ENCODE data around the gene SIMC1.

Gene SIMC1

DNA sequence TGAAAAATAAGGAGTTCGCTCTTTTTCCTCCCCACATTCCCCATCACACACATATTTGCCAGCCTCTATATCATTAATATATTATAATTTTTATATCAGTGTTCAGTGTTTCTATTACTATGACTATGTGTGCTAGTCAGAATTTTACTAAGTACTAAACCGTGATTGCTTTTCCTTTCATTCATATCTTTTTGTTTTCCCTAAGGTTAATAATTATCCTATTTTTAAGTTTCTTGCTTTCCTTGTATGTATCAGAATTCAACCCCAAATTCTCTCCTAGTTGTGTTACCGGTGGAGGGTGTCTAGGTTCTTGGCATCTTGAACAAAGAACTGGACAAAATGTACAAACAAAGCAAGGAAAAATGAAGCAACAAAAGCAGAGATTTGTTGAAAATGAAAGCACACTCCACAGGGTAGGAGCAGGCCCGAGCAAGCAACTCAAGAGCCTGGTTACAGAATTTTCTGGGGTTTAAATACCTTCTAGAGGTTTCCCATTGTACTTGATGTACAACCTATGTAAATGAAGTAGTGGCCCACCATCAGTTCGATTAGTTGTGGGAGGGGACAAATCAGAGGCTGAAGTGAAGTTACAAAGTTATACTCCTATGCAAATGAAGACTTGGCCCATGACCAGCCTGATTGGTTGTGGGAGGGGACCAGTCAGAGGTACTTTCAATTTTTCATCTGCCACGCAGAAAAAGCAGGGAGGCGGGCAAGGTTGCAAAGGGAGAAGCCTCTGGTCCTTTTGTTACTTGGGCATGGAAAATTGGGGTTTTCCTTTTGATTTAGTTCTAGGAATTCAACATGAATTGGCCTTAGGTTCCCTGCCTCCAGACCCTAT lies 79.5 kb downstream of the SIMC1 start:
- H3K4me3 ChIP-seq (ENCODE audit: low read depth, low read length), result no peak overlapping the region
- DNase-seq (ENCODE audit: low read depth), result no peak
- TF ChIP-seq, protein P1, sequence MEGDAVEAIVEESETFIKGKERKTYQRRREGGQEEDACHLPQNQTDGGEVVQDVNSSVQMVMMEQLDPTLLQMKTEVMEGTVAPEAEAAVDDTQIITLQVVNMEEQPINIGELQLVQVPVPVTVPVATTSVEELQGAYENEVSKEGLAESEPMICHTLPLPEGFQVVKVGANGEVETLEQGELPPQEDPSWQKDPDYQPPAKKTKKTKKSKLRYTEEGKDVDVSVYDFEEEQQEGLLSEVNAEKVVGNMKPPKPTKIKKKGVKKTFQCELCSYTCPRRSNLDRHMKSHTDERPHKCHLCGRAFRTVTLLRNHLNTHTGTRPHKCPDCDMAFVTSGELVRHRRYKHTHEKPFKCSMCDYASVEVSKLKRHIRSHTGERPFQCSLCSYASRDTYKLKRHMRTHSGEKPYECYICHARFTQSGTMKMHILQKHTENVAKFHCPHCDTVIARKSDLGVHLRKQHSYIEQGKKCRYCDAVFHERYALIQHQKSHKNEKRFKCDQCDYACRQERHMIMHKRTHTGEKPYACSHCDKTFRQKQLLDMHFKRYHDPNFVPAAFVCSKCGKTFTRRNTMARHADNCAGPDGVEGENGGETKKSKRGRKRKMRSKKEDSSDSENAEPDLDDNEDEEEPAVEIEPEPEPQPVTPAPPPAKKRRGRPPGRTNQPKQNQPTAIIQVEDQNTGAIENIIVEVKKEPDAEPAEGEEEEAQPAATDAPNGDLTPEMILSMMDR (IDR thresholded peaks at IDR 0.05; ENCODE audit: low read depth, low read length, missing control alignments), result no peak

DNA sequence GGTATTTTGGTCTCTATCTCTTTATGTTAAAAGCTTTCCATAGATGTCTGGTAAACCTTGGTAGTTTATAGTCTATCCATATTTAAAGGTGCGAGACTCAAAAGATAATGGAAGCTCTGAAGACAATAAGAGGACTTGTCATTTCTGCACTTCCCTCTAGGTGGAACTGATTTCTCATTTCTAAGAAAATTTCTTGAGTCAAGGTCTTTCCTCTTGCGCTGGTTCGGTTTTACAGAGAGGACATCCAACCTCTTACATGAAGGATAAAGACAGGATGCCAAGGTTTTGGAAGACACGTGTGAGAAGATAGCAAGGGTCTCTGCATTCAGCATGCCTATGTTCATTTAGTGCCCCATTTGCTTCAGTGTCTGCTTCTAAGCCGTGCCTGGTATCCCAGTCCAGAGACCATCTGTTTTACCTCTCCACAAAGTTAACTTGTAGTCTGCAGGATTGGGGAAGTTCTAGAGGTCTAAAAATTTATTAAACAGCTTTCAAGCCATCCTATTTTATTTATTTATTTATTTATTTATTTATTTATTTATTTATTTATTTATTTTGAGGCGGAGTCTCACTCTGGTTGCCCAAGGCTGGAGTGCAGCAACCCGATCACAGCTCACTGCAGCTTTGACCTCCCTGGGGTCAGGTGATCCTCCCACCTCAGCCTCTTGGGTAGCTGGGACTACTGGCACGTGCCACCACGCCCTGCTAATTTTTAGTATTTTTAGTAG lies 81.8 kb downstream of the SIMC1 start:
- no peak for DNase-seq (ENCODE audit: low read depth)
- TF ChIP-seq, protein P1 (IDR thresholded peaks at IDR 0.05; ENCODE audit: low read depth, low read length, missing control alignments), result peak; percentile 31
- H3K4me3 ChIP-seq (ENCODE audit: low read depth, low read length), result no peak overlapping the region

DNA sequence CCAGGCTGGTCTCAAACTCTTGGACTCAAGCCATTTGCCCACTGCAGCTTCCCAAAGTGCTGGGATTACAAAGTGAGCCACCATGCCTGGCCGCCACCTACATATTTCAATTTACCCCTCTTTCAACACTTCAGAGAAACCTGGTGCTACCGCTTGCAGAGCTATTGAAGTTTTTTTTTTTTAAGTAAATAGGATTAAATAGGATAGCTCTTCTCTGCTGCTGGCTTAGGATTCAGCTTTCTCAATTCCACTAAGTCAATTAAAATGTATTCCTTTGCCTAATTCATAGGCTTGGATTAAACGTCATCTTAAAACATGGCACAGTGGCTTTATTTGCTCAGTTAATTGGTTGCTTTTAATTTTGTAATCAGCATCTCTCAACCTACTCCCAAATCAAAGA lies 82.4 kb downstream of the SIMC1 start:
- DNase-seq (ENCODE audit: low read depth), result no peak
- TF ChIP-seq, protein P1 (IDR thresholded peaks at IDR 0.05; ENCODE audit: low read depth, low read length, missing control alignments), result no peak
- no peak overlapping the region for H3K4me3 ChIP-seq (ENCODE audit: low read depth, low read length)

DNA sequence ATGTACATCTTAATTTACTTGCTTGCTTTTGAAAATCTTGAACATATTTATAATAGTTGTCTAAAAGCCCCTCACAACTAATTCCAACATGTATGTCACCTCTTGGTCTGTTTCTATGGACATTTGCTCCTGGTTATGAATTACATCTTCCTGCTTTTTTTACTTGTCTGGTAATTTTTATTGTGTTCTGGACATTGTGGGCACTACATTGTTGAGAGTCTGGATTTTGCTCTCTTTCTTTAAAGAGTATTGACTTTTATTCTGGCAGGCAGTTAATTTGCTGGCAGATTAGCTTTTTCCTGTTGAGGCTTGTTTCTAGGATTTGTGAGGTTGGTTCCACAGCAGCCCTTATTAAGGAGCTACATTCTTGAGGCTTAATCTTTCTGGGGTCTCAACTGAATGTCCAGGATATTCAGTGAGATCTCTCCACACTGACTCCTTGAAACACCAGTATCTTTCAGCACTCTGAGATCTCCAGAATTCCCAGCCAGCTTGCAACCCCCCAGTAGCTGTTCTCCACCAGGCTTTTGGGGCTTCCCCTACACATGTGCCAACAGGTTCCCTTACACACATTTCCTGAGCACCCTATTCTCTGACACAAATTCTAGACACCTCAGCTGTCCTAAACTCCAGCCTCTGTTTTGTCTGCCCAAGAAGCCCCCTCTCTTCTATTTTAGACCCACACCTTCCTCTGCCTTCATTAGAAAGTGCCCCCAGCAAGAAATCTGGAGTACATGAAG lies 96.0 kb downstream of the SIMC1 start:
- DNase-seq (ENCODE audit: low read depth), result no peak
- TF ChIP-seq, protein P1 (IDR thresholded peaks at IDR 0.05; ENCODE audit: low read depth, low read length, missing control alignments), result no peak
- H3K4me3 ChIP-seq (ENCODE audit: low read depth, low read length), result no peak overlapping the region

DNA sequence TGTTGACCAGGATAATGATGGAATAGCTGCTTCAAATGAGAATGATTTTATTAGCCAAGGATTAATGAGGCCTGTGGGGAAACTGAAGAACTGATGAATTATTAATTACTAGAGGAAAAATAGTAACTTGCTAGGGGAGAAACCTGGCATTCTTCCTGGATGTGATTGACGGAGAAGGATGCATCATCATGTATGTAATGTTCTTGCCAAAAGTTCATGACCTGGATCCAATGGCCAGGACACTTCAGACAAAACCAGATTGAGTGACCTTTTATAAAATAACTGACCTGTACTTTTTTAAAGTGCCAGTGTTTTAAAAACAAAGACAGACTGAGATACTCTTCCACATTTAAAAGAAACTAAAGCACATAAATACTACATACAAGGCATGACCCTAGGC lies 99.7 kb downstream of the SIMC1 start:
- no peak for DNase-seq (ENCODE audit: low read depth)
- no peak overlapping the region for H3K4me3 ChIP-seq (ENCODE audit: low read depth, low read length)
- TF ChIP-seq, protein P1 (IDR thresholded peaks at IDR 0.05; ENCODE audit: low read depth, low read length, missing control alignments), result no peak

DNA sequence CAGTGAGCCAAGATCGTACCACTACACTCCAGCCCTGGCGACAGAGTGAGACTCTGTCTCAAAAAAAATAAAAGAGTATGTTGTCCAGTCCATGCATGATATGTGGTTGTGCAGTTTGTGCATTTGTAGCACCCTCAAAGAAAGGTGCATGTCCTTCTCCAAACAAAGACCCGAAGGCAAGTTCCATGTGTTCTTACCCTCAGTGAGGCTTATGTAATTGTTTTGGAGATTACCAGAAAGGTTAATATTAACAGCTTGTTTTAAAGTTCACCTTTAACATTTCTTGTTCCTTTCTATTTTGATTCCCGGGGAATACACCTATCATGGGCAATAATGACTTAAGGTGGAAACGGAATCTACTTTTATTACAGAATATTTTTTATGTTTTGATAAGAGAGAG lies 101.1 kb downstream of the SIMC1 start:
- DNase-seq (ENCODE audit: low read depth), result no peak

More for the DNA sequence above, 101.1 kb downstream of the SIMC1 start:
- no peak overlapping the region for H3K4me3 ChIP-seq (ENCODE audit: low read depth, low read length)
- TF ChIP-seq, protein P1 (IDR thresholded peaks at IDR 0.05; ENCODE audit: low read depth, low read length, missing control alignments), result no peak

Measured in GM12864 (cell line).